ENCODE measurements around the gene MTF2.

GRCh38 chr1:93114391-93114790 lies 35.3 kb downstream of the MTF2 start:
- no peak for TF ChIP-seq CTCF (optimal IDR thresholded peaks at IDR 0.05 in 1 of 3, IDR thresholded peaks at IDR 0.05 in 1 of 3, conservative IDR thresholded peaks at IDR 0.05 in 1 of 3; ENCODE audit: extremely low read depth in 1 of 3, insufficient read depth in 2 of 3, low read length in 3 of 3)
- no peak for TF ChIP-seq EZH2 (IDR thresholded peaks at IDR 0.05; ENCODE audit: low read length)

Data from keratinocyte (primary cell).